G401 (cell line): ENCODE results near the gene FXYD3. TPM values are rescaled to one million over a fixed set of nuclear protein-coding genes. Genes with fewer than 3 reads are reported as not detected.

Experiments
- DNase-seq: peaks from one replicate; pipeline ENCODE4 v3.0.0-alpha.2; 2015; ENCODE audit warnings: low spot score
- in situ Hi-C: cut with HindIII; loops from 2 replicates; pipeline ENCODE4 v1.10.0; 2016; ENCODE audit warnings: low sequenced_read_pairs, mixed read lengths
- total RNA-seq: library from RNA; depleted of rRNA; stranded (reverse); fragments of >200 nt; shearing (Covaris generic); gene quantifications from 2 replicates; pipeline ENCODE4 v1.2.3, GENCODE V29; 2014

The FXYD3 gene
- total RNA-seq, 1 experiment from 2014 or later: not detected

DNA sequence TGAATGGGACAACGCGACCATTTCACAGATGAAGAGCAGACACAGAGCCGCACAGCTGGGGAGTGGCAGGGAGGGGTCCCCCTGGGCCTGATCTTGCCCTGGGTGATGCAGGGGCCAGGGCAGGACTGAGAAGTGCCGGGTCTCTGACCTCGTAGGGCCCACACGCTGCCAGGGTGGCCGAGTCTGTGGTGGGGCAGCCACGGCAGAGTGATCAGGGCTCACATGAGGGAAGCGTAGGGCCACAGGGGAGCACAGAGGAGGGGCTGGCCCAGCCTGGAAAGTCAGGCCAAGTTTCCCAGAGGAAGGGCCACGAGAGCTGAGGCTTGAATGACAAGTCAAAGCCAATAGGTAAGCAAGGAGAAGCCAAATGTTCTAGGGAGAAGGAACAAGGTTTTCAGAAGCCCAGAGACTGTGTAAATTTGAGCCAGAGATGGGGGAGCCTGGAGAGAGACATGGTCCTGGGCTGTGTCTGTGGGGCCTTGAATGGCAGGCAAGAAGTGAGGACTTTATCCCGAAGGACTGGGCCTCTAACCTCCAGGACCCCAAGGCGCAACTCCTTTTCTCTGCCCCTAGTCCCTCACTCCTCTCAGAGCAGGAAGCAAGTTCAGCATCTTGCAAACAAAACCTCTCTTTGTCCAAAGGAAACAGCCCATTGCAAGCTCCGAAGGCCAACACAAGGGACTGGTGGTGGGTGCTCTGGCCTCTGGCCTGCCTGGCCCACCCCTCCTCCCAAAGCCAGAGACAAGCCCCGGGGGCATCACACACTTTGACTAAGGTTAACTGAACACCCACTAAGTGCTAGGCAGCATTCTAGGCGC, 31.7 kb upstream of the FXYD3 start:
- in situ Hi-C loops: no loop called here
- no peak for DNase-seq

DNA sequence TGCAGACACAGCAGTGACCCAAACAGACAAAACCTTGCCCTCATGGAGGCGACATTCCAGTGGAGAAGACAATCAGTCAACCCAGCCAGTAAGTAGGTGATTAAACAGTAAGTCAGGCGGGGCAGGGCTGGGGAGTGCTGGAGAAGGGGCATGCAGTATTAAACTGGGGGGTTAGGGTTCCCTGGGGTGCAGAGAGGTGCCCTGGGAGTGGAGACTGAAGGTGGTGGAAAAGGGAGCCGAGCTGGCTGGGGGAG, 31.2 kb upstream of the FXYD3 start:
- in situ Hi-C loops: no loop called here
- no peak for DNase-seq

- in situ Hi-C loops: no loop called here
- DNase-seq: no peak
Observed at GRCh38 chr19:35085947-35086346, 29.7 kb upstream of the FXYD3 start.

DNA sequence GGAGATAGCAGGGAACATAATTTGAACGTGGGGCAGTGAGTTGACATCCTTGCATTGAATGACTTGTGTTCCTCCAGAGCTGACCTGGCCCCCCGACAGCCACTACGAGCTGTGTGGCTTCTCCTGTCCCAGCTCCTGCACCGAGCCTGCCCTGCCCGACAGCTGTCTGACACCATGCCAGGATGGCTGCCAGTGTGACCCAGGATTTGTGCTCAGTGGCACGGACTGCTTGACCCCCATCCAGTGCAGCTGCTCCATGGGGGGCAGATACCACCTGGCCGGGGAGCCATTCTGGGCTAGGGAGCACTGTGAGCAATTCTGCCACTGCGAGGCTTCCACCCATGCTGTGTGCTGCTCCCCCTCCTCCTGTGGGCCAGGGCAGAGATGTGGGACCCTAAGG, 29.2 kb upstream of the FXYD3 start:
- DNase-seq: no peak
- in situ Hi-C loops: no loop called here

GRCh38 chr19:35087393-35087792, 28.2 kb upstream of the FXYD3 start:
- in situ Hi-C loops: no loop called here
- DNase-seq: no peak

- DNase-seq: no peak
- in situ Hi-C loops: no loop called here
Observed at GRCh38 chr19:35088131-35088913, 27.3 kb upstream of the FXYD3 start.

GRCh38 chr19:35089554-35089953, 26.1 kb upstream of the FXYD3 start:
- no peak for DNase-seq
- in situ Hi-C loops: no loop called here

- in situ Hi-C loops: no loop called here
- DNase-seq: no peak
Observed at GRCh38 chr19:35090160-35090505, 25.5 kb upstream of the FXYD3 start.

GRCh38 chr19:35090506-35091214, 25.0 kb upstream of the FXYD3 start:
- DNase-seq: peak; percentile 87
- in situ Hi-C loops: no loop called here

- DNase-seq: no peak
- in situ Hi-C loops: no loop called here
Observed at GRCh38 chr19:35093430-35093829, 22.2 kb upstream of the FXYD3 start.

- DNase-seq: no peak
Observed at GRCh38 chr19:35093941-35094647, 21.5 kb upstream of the FXYD3 start.

GRCh38 chr19:35094656-35095055, 21.0 kb upstream of the FXYD3 start:
- in situ Hi-C loops: no loop called here
- DNase-seq: no peak

More at GRCh38 chr19:35093941-35094647, 21.5 kb upstream of the FXYD3 start:
- in situ Hi-C loops: no loop called here

DNA sequence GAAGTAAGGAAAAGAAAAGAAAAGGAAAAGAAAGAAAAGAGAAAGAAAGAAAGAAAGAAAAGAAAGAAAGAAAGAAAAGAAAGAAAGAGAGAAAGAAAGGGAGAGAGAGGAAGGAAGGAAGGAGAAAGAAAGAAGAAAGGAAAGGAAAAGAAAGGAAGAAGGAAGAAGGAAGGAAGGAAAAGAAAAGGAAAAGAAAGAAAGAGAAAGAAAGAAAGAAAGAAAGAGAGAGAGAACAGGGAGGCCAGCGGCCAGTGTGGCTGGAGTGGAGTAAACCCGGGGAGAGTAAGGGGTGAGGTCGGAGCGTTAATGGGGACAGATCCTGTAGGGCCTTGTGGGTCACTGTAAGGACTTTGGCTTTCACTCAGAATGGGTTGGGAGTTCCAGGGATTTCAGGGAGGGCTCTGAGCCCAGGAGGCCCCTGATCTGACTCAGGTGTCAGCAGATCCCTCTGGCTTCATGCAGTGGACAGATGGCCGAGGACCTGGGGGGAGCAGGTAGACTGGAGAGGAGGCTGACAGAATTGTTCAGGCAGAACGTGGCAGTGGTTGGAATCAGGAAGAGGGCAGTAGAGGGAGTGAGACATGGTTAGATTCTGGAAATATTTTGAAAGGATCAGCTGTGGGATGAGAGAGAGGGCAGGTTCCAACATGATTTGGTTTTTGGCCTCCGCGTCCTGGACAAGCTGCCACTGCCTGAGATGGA, 19.8 kb upstream of the FXYD3 start:
- DNase-seq: peak; percentile 98
- in situ Hi-C loops: no loop called here

- DNase-seq: peak; percentile 57
- in situ Hi-C loops: no loop called here
Observed at GRCh38 chr19:35098413-35099049, 17.1 kb upstream of the FXYD3 start.

DNA sequence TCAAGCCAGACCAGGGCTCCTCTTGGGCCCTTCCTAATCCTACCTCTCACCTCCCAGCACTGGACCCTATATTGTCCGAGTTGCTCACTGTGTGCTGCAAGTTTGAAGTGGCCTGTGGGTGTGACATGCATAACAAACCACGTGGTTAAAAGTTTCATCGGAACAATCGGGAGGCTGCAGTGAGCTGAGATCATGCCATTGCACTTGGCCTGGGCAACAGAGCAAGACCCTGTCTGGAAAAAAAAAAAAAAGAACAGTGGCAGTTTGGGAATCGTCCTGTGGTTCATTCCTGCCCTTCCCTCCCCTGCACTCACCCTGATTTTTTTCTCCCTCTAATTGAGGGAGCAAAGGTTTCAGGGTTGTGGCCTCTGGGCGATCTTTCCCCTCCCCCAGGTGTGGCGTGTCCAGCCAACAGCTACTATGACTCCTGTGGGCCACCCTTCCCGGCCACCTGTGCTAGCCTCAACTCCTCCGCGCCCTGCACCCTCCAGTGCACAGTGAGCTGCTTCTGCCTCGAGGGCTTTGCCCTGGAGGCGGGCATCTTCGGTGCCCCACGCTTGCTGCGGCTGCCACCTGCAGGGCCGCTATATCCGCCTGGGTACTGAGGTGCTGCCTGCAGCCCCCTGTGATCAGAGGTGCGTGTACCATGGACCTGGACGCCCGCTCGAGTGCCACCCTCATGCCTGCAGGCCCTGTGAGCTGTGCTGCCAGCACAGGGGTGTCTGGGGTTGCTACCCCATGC, 16.3 kb upstream of the FXYD3 start:
- in situ Hi-C loops: no loop called here
- no peak for DNase-seq

DNA sequence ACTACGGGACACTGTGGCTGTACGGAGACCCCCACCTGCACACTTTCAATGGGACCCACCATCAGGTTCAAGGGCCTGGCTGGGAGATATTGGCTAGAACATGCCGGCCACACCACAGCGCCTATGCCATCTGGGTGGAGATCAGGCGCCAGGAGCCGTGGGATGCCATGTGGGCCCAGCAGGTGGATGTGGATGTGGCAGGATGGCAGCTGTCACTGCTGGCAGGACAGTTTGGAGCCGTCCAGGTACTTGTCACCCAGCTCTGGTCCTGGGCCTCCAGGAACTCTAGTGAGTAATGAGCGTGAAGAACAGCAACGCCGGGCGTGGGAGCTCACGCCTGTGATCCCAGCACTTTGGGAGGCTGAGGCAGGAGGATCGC, 15.7 kb upstream of the FXYD3 start:
- in situ Hi-C loops: no loop called here
- DNase-seq: peak; percentile 63

DNA sequence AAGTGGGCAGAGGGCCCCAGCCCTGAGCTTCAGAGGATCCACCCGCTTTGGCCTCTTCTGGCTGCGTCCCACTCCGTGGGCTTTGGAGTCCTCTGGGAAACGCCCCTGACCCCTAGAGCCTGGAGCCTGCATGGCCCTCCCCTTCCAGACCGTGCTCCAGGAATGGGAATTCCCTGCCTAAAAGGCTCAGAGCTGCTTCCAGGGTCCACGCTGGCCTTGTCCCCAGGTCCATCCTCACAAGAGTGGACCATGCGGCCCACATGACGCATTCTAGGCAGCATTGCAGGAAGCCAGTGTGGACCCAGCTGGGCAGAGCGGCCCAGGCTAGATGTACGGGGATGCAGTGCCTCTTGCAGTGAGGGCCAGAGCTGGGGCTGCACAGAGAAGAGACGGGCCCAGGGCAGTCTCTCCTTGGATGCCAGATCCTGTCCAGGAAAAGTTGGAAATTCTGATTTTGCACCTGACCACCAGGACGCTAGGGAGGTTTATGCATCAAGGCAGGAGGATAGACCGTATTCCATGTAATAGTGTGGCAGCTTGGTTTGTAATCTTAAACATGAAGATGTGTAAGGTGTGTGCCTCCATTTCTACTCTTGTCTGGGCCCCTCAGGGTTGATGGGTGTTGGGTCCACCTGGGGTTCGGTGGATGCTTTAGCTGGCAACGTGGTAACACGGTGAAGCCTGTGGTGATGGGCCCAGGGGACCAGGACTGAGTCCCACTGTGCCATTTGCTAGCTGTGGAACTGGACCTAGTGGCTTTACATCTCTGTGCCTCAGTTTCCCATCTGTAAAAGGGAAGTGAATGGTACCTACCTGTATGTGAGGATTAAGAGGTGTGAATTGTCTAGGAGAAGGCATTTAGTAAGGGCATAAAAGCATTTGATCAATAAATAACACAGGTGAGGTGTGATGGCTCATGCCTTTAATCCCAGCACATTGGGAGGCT, 14.8 kb upstream of the FXYD3 start:
- in situ Hi-C loops: no loop called here
- DNase-seq: no peak
